Measurements from ENCODE around the gene FFAR2. TPM values are rescaled to one million over a fixed set of nuclear protein-coding genes. Genes with fewer than 3 reads are reported as not detected.
A peak's percentile ranks its signal among the peaks of the same experiment; 100 is the strongest.

Gene FFAR2
- total RNA-seq, 6 experiments from 2014 or later, result 0.30 to 0.64 (median 0.35) TPM; not detected in 3

- peaks cover 0 to 11% (median 0%) of the 10 kb centered on the region in 4 donors for H3K4me1 ChIP-seq
- ATAC-seq (no peak), DNase-seq (no peak)
- no peaks in the 10 kb centered on the region for H3K27me3 ChIP-seq
- no peaks in the 10 kb centered on the region for H3K36me3 ChIP-seq
- intact Hi-C loops (cut with DNase I), result no loop called here
- WGBS (ENCODE audit: insufficient coverage, low coverage, low lambda C conversion rate, missing lambda C conversion rate), result 87% methylated on average over 7 of the region's 7 CpGs
- no peak overlapping the region for H3K4me3 ChIP-seq
- H3K27ac ChIP-seq, result no peak overlapping the region
- no peak for TF ChIP-seq POLR2A (IDR thresholded peaks at IDR 0.05)
- TF ChIP-seq, protein P1, sequence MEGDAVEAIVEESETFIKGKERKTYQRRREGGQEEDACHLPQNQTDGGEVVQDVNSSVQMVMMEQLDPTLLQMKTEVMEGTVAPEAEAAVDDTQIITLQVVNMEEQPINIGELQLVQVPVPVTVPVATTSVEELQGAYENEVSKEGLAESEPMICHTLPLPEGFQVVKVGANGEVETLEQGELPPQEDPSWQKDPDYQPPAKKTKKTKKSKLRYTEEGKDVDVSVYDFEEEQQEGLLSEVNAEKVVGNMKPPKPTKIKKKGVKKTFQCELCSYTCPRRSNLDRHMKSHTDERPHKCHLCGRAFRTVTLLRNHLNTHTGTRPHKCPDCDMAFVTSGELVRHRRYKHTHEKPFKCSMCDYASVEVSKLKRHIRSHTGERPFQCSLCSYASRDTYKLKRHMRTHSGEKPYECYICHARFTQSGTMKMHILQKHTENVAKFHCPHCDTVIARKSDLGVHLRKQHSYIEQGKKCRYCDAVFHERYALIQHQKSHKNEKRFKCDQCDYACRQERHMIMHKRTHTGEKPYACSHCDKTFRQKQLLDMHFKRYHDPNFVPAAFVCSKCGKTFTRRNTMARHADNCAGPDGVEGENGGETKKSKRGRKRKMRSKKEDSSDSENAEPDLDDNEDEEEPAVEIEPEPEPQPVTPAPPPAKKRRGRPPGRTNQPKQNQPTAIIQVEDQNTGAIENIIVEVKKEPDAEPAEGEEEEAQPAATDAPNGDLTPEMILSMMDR (IDR thresholded peaks at IDR 0.05), result no peak
- no peaks in the 10 kb centered on the region for H3K9me3 ChIP-seq
Observed at GRCh38 chr19:35484252-35485036, 36.4 kb downstream of the FFAR2 start.

DNA sequence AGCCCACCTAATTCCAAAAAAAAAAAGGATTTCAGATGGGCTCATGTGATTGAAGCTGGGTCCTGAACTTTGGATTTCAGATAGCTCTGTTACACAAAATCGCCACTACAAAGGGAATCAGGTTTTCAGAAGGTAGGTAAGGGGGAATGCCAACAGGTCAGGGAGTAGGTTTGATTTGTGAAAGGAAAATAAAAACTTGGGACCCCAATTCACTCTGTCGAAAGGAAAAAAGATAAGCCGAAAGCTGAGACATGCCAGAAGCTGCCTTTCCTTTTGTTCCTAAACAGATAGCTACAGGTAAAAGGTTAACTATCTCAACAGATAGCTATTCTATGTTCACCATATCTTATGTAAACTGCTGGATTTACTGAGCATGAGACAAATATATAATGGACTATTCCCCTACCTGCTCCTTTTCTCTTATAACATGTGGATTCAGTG is 38.2 kb downstream of the FFAR2 start:
- no peaks in the 10 kb centered on the region for H3K27me3 ChIP-seq
- H3K4me3 ChIP-seq, result no peak overlapping the region
- 23% methylated on average over 3 of the region's 3 CpGs for WGBS (ENCODE audit: insufficient coverage, low coverage, low lambda C conversion rate, missing lambda C conversion rate)
- no peak for DNase-seq
- ATAC-seq, result peak in 2 of 4 donors; percentile 11 to 53
- H3K27ac ChIP-seq, result no peak overlapping the region
- no peaks in the 10 kb centered on the region for H3K36me3 ChIP-seq
- intact Hi-C loops (cut with DNase I), result no loop called here
- peaks cover 0 to 11% (median 0%) of the 10 kb centered on the region in 4 donors for H3K4me1 ChIP-seq
- no peak for TF ChIP-seq POLR2A (IDR thresholded peaks at IDR 0.05)
- TF ChIP-seq, protein P1 (IDR thresholded peaks at IDR 0.05), result no peak
- H3K9me3 ChIP-seq, result no peaks in the 10 kb centered on the region

DNA sequence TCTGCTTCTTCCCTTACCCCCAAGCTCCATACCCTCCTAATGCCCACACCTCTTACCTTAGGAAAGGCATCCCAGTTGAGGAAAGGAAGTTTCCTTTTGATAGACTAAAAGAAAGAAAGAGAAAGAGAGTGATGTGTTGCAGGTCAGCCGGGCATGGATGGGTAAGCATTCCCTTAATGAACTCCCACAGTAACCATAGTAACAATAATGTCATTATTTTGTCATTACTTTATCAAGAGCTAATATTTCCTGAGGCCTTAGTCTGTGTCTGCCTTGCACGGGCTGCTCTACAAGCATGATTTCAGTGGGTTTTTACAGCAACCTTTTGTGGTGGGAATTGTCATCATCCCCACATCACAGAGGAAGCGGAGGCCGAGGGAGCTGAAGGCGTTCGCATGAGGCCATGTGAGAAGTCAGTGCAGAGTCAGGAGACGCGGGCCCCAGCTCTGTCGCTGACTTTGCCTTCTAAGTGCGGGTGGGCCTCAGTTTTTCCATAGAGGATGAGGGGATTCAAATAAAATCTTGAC is 39.7 kb downstream of the FFAR2 start:
- no peak overlapping the region for H3K27ac ChIP-seq
- 79% methylated on average over 10 of the region's 10 CpGs for WGBS (ENCODE audit: insufficient coverage, low coverage, low lambda C conversion rate, missing lambda C conversion rate)
- no peaks in the 10 kb centered on the region for H3K27me3 ChIP-seq
- ATAC-seq (no peak), DNase-seq (no peak)
- H3K4me3 ChIP-seq, result no peak overlapping the region
- TF ChIP-seq, protein P1 (IDR thresholded peaks at IDR 0.05), result no peak
- no peaks in the 10 kb centered on the region for H3K9me3 ChIP-seq
- H3K36me3 ChIP-seq, result no peaks in the 10 kb centered on the region
- H3K4me1 ChIP-seq, result peaks cover 0 to 11% (median 0%) of the 10 kb centered on the region in 4 donors
- intact Hi-C loops (cut with DNase I), result no loop called here

DNA sequence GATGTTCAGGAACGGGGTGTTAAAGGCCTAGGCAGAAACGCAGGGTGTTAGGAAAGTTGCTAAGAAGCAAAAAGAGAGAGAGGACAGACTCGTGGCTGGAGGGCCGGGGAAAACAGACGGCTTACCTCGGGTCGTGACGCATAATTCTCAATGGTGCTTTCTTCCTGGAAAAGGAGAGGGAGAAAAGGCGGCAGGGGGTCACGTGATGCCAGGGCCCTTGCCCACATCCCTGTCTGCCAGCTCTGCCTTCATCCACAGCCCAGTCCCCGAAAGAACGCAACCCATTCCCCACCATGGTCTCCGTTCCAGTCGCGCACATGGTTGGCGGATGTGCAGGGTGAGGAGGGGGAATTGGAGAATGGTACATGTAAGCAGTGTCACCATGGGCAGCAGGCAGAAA is 40.6 kb downstream of the FFAR2 start:
- WGBS (ENCODE audit: insufficient coverage, low coverage, low lambda C conversion rate, missing lambda C conversion rate), result 81% methylated on average over 8 of the region's 16 CpGs
- Histone ChIP-seq H3K36me3 (no peaks in the 10 kb centered on the region), H3K4me3 (no peak overlapping the region), H3K27me3 (no peaks in the 10 kb centered on the region), H3K9me3 (no peaks in the 10 kb centered on the region), H3K4me1 (peaks cover 0 to 11% (median 0%) of the 10 kb centered on the region in 4 donors), H3K27ac (no peak overlapping the region)
- DNase-seq (no peak), ATAC-seq (no peak)
- TF ChIP-seq POLR2A (IDR thresholded peaks at IDR 0.05), result no peak
- TF ChIP-seq, protein P1 (IDR thresholded peaks at IDR 0.05), result no peak
- intact Hi-C loops (cut with DNase I), result no loop called here
